Sigmoid colon (tissue), 7 donors: Measurements from ENCODE around the gene PRDM16. TPM values are rescaled to one million over a fixed set of nuclear protein-coding genes. Genes with fewer than 3 reads are reported as not detected.

ENCODE experiments used
- DNase-seq: peaks from one replicate; pipeline ENCODE4 v3.0.0-alpha.2; 2019
- H3K27ac ChIP-seq, 4 donors: fragments of 200-600 bp; sonication (generic); one replicate each; pipeline ENCODE4 v1.5.1; 2016 to 2019; ENCODE audit warnings: mild to moderate bottlenecking in 1 of 4
- H3K27me3 ChIP-seq, 3 donors: fragments of 200-600 bp; sonication (generic); one replicate each; pipeline ENCODE4 v1.5.1; 2019; ENCODE audit warnings: mild to moderate bottlenecking in 1 of 3
- H3K36me3 ChIP-seq, 4 donors: fragments of 200-600 bp; sonication (generic); one replicate each; pipeline ENCODE4 v1.5.1; 2016 to 2019
- H3K4me1 ChIP-seq, 4 donors: fragments of 200-600 bp; sonication (generic); one replicate each; pipeline ENCODE4 v1.5.1; 2017 to 2019
- H3K4me3 ChIP-seq, 4 donors: fragments of 200-600 bp; sonication (generic); one replicate each; pipeline ENCODE4 v1.5.1; 2017 to 2019; ENCODE audit warnings: mild to moderate bottlenecking in 2 of 4, moderate library complexity in 1 of 4
- H3K9me3 ChIP-seq, 4 donors: fragments of 200-600 bp in 3 of 4; sonication (generic) in 3 of 4; one replicate each; pipeline versions ENCODE4 v1.5.1 to v1.6.1; 2013 to 2019
- EP300 ChIP-seq, 4 donors: sonication (generic); formaldehyde crosslinking; IDR thresholded peaks; one replicate each; pipeline ENCODE4 v1.6.1; 2017; ENCODE audit warnings: antibody characterized with exemption in 4 of 4
- POLR2A ChIP-seq, 2 donors: fragments of 450-650 bp; IDR thresholded peaks; one replicate each; pipeline ENCODE4 v1.6.1; 2016; ENCODE audit warnings: antibody characterized with exemption in 2 of 2, mild to moderate bottlenecking in 2 of 2, moderate library complexity in 2 of 2
- POLR2AphosphoS5 ChIP-seq, 4 donors: sonication (generic); formaldehyde crosslinking; IDR thresholded peaks; one replicate each; pipeline ENCODE4 v1.6.1; 2017; ENCODE audit warnings: antibody characterized with exemption in 4 of 4
- WGBS, 2 donors: extraction: QIAGEN DNeasy Blood & Tissue Kit; methylation state at CpG; one replicate each; pipeline ENCODE4 v1.1.7; 2013; 5-methylcytosine and 5-hydroxymethylcytosine counted together
- intact Hi-C: fragments of 100-400 bp; cut with DNase I; formaldehyde crosslinking; loops from one replicate; pipeline ENCODE4 v1.15.1; 2023
- polyA plus RNA-seq, 3 donors: library from polyadenylated mRNA; stranded (reverse); fragments of 200-250 nt; gene quantifications; one replicate each; pipeline ENCODE4 v1.2.3, GENCODE V29; 2013
- total RNA-seq, 4 donors: library from RNA; depleted of rRNA; stranded (reverse); fragments of >200 nt; gene quantifications; one replicate each; pipeline ENCODE4 v1.1.0, GENCODE V29; 2016
- TF ChIP-seq, protein P1 (sequence below), 4 experiments: fragments of 450-650 bp in 3 of 4; fragments of 200-600 bp in 1 of 4; IDR thresholded peaks; one replicate each; pipeline ENCODE4 v1.5.1; 2016 to 2019; ENCODE audit warnings: antibody characterized with exemption in 4 of 4, mild to moderate bottlenecking in 3 of 4, moderate library complexity in 2 of 4
- donor health status: healthy with polysubstance abuse.
- donor health status: Bipolar disorder and iron deficiency.
- donor health status: healthy.

The PRDM16 gene
- total and polyA plus RNA-seq, 7 donors = under 0.01 to 1.7 (median 0.49) TPM

- H3K36me3 ChIP-seq = no peaks in the 10 kb centered on the region
- no peak for DNase-seq
- no peaks in the 10 kb centered on the region for H3K9me3 ChIP-seq
- 49 to 85% methylated on average over 9 of the region's 9 CpGs for WGBS, 2 donors
- peaks cover 0 to 13% (median 0%) of the 10 kb centered on the region in 3 donors for H3K27me3 ChIP-seq
- TF ChIP-seq, protein P1, sequence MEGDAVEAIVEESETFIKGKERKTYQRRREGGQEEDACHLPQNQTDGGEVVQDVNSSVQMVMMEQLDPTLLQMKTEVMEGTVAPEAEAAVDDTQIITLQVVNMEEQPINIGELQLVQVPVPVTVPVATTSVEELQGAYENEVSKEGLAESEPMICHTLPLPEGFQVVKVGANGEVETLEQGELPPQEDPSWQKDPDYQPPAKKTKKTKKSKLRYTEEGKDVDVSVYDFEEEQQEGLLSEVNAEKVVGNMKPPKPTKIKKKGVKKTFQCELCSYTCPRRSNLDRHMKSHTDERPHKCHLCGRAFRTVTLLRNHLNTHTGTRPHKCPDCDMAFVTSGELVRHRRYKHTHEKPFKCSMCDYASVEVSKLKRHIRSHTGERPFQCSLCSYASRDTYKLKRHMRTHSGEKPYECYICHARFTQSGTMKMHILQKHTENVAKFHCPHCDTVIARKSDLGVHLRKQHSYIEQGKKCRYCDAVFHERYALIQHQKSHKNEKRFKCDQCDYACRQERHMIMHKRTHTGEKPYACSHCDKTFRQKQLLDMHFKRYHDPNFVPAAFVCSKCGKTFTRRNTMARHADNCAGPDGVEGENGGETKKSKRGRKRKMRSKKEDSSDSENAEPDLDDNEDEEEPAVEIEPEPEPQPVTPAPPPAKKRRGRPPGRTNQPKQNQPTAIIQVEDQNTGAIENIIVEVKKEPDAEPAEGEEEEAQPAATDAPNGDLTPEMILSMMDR (IDR thresholded peaks at IDR 0.05) = no peak
- no peak for TF ChIP-seq EP300 (IDR thresholded peaks at IDR 0.05)
- TF ChIP-seq POLR2A (IDR thresholded peaks at IDR 0.05) = no peak
- no peak for TF ChIP-seq POLR2AphosphoS5 (IDR thresholded peaks at IDR 0.05)
- H3K4me3 ChIP-seq = no peak overlapping the region
- H3K27ac ChIP-seq = no peak overlapping the region
- intact Hi-C loops = no loop called here
- H3K4me1 ChIP-seq = peaks cover 0 to 24% (median 20%) of the 10 kb centered on the region in 4 donors
These were observed 303.3 kb downstream of the PRDM16 start for GRCh38 chr1:3372317-3372716.

DNA sequence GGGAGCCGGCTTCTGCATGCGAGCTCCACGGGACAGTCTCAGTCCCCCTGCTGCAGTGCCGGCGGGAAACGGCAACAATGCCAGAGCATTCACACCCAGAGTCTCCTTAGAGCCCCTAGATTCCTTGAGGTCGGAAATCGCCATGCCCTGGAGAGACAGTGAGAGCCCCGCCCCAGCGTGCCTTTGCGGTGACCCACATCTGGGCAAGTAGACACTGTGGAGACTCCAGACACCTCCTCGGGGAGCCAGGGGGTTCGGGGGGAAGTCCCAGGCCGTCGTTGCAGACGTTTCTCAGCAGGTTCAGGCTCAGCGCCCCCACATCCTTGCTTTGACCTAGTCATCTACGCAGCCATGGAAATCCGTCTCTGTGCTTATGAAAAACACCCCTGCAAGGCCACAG is 304.2 kb downstream of the PRDM16 start:
- Histone ChIP-seq H3K4me3 (no peak overlapping the region), H3K9me3 (no peaks in the 10 kb centered on the region), H3K27me3 (peaks cover 0 to 13% (median 0%) of the 10 kb centered on the region in 3 donors), H3K36me3 (no peaks in the 10 kb centered on the region), H3K27ac (no peak overlapping the region), H3K4me1 (peaks cover 0 to 22% (median 20%) of the 10 kb centered on the region in 4 donors)
- no peak for DNase-seq
- WGBS, 2 donors = 81 to 91% methylated on average over 19 of the region's 19 CpGs
- TF ChIP-seq, protein P1 (IDR thresholded peaks at IDR 0.05) = no peak
- TF ChIP-seq EP300 (IDR thresholded peaks at IDR 0.05) = no peak
- TF ChIP-seq POLR2A (IDR thresholded peaks at IDR 0.05) = no peak
- no peak for TF ChIP-seq POLR2AphosphoS5 (IDR thresholded peaks at IDR 0.05)
- intact Hi-C loops = no loop called here

DNA sequence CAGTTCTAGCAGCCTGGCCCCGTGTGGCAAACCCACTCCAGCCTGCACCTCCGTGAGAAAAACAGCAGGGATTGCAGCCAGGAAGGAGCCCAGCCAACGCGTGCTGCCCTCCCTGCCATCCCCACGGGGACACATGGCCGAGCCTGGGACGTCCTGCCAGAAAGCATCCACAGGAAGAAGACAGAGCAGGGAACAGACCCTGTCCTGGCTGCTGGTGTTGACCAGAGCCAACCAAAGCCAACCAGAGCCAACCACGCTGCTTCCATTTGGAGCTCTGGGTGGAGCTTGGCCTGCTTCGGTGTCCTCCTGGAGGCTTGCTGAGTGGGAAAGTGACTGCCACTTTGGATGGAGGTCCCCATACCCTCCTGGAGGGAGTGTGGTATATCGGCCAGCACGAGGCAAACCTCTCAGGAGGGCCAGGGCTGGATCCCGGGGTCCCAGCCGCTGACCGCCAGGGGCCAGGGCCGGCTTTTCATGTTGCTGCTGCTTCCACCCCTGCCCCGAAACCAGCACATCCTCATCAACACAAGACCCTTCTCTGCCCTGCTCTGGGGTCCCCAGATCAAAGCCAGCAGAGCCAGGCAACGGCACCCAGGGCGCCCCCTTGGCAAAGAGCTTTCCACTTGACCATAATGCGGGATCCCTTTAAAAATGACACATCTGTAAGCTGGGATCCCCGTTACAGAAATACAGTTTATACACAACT is 304.9 kb downstream of the PRDM16 start:
- Histone ChIP-seq H3K36me3 (no peaks in the 10 kb centered on the region), H3K27ac (no peak overlapping the region), H3K4me3 (no peak overlapping the region), H3K9me3 (no peaks in the 10 kb centered on the region), H3K4me1 (peaks cover 0 to 18% (median 16%) of the 10 kb centered on the region in 4 donors), H3K27me3 (peaks cover 0 to 13% (median 0%) of the 10 kb centered on the region in 3 donors)
- 87 to 90% methylated on average over 20 of the region's 20 CpGs for WGBS, 2 donors
- no peak for DNase-seq
- intact Hi-C loops = no loop called here
- no peak for TF ChIP-seq POLR2A (IDR thresholded peaks at IDR 0.05)
- no peak for TF ChIP-seq EP300 (IDR thresholded peaks at IDR 0.05)
- TF ChIP-seq POLR2AphosphoS5 (IDR thresholded peaks at IDR 0.05) = no peak
- TF ChIP-seq, protein P1 (IDR thresholded peaks at IDR 0.05) = no peak

DNA sequence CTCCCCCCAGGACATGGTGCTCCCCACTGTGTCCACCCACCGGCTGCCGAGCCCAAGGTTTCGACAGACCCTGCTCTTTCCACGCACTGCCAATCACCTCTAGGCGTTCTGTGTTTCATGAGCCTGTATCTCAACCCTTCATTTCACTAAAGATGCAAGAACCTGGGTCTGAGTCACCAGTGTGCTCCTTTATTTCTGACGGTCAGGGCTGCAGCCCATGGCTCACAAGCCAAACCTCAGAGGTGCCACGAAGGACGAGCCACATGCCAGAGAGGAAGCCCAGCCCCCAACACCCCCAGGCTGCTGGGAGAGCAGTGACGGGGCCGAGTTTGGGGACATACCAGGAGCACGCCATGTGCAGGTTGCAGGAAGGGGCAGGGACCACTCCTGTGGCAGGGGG is 306.2 kb downstream of the PRDM16 start:
- DNase-seq = no peak
- Histone ChIP-seq H3K27ac (no peak overlapping the region), H3K9me3 (no peaks in the 10 kb centered on the region), H3K4me3 (no peak overlapping the region), H3K36me3 (no peaks in the 10 kb centered on the region), H3K4me1 (peaks cover 0 to 4% (median 3%) of the 10 kb centered on the region in 4 donors), H3K27me3 (peaks cover 0 to 13% (median 0%) of the 10 kb centered on the region in 3 donors)
- TF ChIP-seq POLR2A (IDR thresholded peaks at IDR 0.05) (no peak), EP300 (IDR thresholded peaks at IDR 0.05) (no peak), POLR2AphosphoS5 (IDR thresholded peaks at IDR 0.05) (no peak)
- intact Hi-C loops = no loop called here
- 78 to 84% methylated on average over 11 of the region's 11 CpGs for WGBS, 2 donors

- WGBS, 2 donors = 89 to 93% methylated on average over 12 of the region's 12 CpGs
- TF ChIP-seq EP300 (IDR thresholded peaks at IDR 0.05) (no peak), POLR2A (IDR thresholded peaks at IDR 0.05) (no peak), POLR2AphosphoS5 (IDR thresholded peaks at IDR 0.05) (no peak)
- TF ChIP-seq, protein P1 (IDR thresholded peaks at IDR 0.05) = no peak
- H3K27ac ChIP-seq = no peak overlapping the region
These were observed 308.2 kb downstream of the PRDM16 start for GRCh38 chr1:3377166-3377565.

More at GRCh38 chr1:3377166-3377565, 308.2 kb downstream of the PRDM16 start:
- no peak for DNase-seq
- H3K36me3 ChIP-seq = no peaks in the 10 kb centered on the region
- no peak overlapping the region for H3K4me3 ChIP-seq
- peaks cover 0 to 33% (median 0%) of the 10 kb centered on the region in 3 donors for H3K27me3 ChIP-seq
- H3K4me1 ChIP-seq = no peaks in the 10 kb centered on the region
- intact Hi-C loops = no loop called here
- no peaks in the 10 kb centered on the region for H3K9me3 ChIP-seq
